GM23338 (cell line): ENCODE results near the gene ETV3. TPM values are rescaled to one million over a fixed set of nuclear protein-coding genes. Genes with fewer than 3 reads are reported as not detected.

ENCODE experiments used
- ATAC-seq: fragments of 200-7000 bp; cut with Tn5 transposase; 3 replicates; pipeline ENCODE4 v1.9.1; 2020
- DNase-seq: peaks from one replicate; pipeline ENCODE4 v3.0.0-alpha.2; 2015; ENCODE audit warnings: low spot score
- H2AFZ ChIP-seq: fragments of 200-600 bp; sonication (generic); 2 replicates; pipeline ENCODE4 v1.8.0; 2016; ENCODE audit warnings: antibody characterized with exemption, mild to moderate bottlenecking, moderate library complexity
- H3F3A ChIP-seq: fragments of 200-600 bp; sonication (generic); replicated peaks from 2 replicates; pipeline ENCODE4 v1.8.0; 2017; ENCODE audit warnings: antibody characterized with exemption, mixed run types, low read depth
- H3K27ac ChIP-seq: fragments of 200-600 bp; sonication (generic); 2 replicates; pipeline ENCODE4 v1.6.1; 2016; ENCODE audit warnings: low read depth
- H3K27me3 ChIP-seq: fragments of 200-600 bp; sonication (generic); 2 replicates; pipeline ENCODE4 v1.8.0; 2016; ENCODE audit warnings: mild to moderate bottlenecking, mixed run types, moderate library complexity; ENCODE audit not compliant: insufficient read depth
- H3K36me3 ChIP-seq: fragments of 200-600 bp; sonication (generic); 2 replicates; pipeline ENCODE4 v1.8.0; 2016; ENCODE audit warnings: mild to moderate bottlenecking; ENCODE audit not compliant: insufficient read depth
- H3K4me1 ChIP-seq: fragments of 200-600 bp; sonication (generic); 2 replicates; pipeline ENCODE4 v1.8.0; 2016; ENCODE audit warnings: mild to moderate bottlenecking, moderate library complexity; ENCODE audit not compliant: insufficient read depth
- H3K4me2 ChIP-seq: fragments of 200-600 bp; sonication (generic); 2 replicates; pipeline ENCODE4 v1.7.1; 2017; ENCODE audit warnings: mixed run types
- H3K4me3 ChIP-seq: fragments of 200-600 bp; sonication (generic); 2 replicates; pipeline ENCODE4 v1.6.1; 2016; ENCODE audit warnings: mixed run types
- H3K79me2 ChIP-seq: fragments of 200-600 bp; sonication (generic); replicated peaks from 2 replicates; pipeline ENCODE4 v1.8.0; 2017; ENCODE audit warnings: mild to moderate bottlenecking; ENCODE audit not compliant: insufficient read depth
- H3K9me2 ChIP-seq: fragments of 200-600 bp; sonication (generic); 2 replicates; pipeline ENCODE4 v1.8.0; 2017; ENCODE audit not compliant: insufficient read depth
- H4K20me1 ChIP-seq: fragments of 200-600 bp; sonication (generic); replicated peaks from 2 replicates; pipeline ENCODE4 v1.8.0; 2017; ENCODE audit warnings: mild to moderate bottlenecking; ENCODE audit not compliant: insufficient read depth
- H3K27ac Mint-ChIP-seq: 2 replicates; pipeline ENCODE4 v1.8.0; 2020; ENCODE audit warnings: inconsistent platforms, mild to moderate bottlenecking, moderate library complexity, mixed read lengths
- H3K27me3 Mint-ChIP-seq: 3 replicates; pipeline ENCODE4 v1.8.0; 2022; ENCODE audit warnings: low read depth, mild to moderate bottlenecking, moderate library complexity, mixed read lengths, inconsistent platforms; ENCODE audit not compliant: insufficient read depth, poor library complexity
- H3K36me3 Mint-ChIP-seq: 3 replicates; pipeline ENCODE4 v1.8.0; 2021; ENCODE audit warnings: low read depth, mild to moderate bottlenecking, inconsistent platforms, moderate library complexity, mixed read lengths
- H3K4me1 Mint-ChIP-seq: 3 replicates; pipeline ENCODE4 v1.8.0; 2020; ENCODE audit warnings: mild to moderate bottlenecking, inconsistent platforms, mixed read lengths
- H3K4me3 Mint-ChIP-seq: 3 replicates; pipeline ENCODE4 v1.8.0; 2021; ENCODE audit warnings: moderate library complexity, mild to moderate bottlenecking, inconsistent platforms, mixed read lengths
- H3K9me3 Mint-ChIP-seq: 3 replicates; pipeline ENCODE4 v1.8.0; 2020; ENCODE audit warnings: moderate library complexity, mild to moderate bottlenecking, inconsistent platforms, mixed read lengths
- CREB1 ChIP-seq: fragments of 250-450 bp; sonication (Bioruptor Pico); IDR thresholded peaks from 2 replicates; pipeline ENCODE4 v1.5.0; 2020; ENCODE audit warnings: low read depth, mild to moderate bottlenecking, moderate library complexity
- ETS1 ChIP-seq: IDR thresholded peaks from 2 replicates; pipeline ENCODE4 v1.6.1; 2016; ENCODE audit warnings: antibody characterized with exemption
- EZH2phosphoT487 ChIP-seq: fragments of 200-600 bp; sonication (generic); IDR thresholded peaks from one replicate; pipeline ENCODE4 v1.8.1; 2018; ENCODE audit warnings: antibody characterized with exemption; ENCODE audit not compliant: unreplicated experiment
- NANOG ChIP-seq: IDR thresholded peaks from 2 replicates; pipeline ENCODE4 v1.6.1; 2016; ENCODE audit warnings: antibody characterized with exemption, borderline replicate concordance
- POLR2AphosphoS5 ChIP-seq: IDR thresholded peaks from 2 replicates; pipeline ENCODE4 v1.6.1; 2016; ENCODE audit warnings: antibody characterized with exemption, low read depth
- REST ChIP-seq: IDR thresholded peaks from one replicate; pipeline ENCODE4 v1.6.1; 2018; ENCODE audit warnings: antibody characterized with exemption; ENCODE audit not compliant: unreplicated experiment
- ZNF462 ChIP-seq: fragments of 250-450 bp; sonication (Bioruptor Pico); IDR thresholded peaks from 2 replicates; pipeline ENCODE4 v1.5.0; 2020; ENCODE audit warnings: mild to moderate bottlenecking, moderate library complexity
- polyA plus RNA-seq: library from polyadenylated mRNA; unstranded; fragments of >200 nt; fragmentation: Nextera tagmentation; extraction: Ambion mirVana; gene quantifications from 2 replicates; pipeline ENCODE4 v1.2.1, GENCODE V29; 2016
- total RNA-seq: library from RNA; depleted of rRNA; stranded (reverse); fragments of >200 nt; shearing (Covaris generic); gene quantifications from 2 replicates; pipeline ENCODE4 v1.2.3, GENCODE V29; 2014
- TF ChIP-seq, protein P1 (sequence below), 2 experiments: fragments of 200-600 bp in 1 of 2; sonication (generic) in 1 of 2; conservative IDR thresholded peaks; 2 replicates each; pipeline versions ENCODE4 v1.5.1 to v1.6.1; 2016 to 2017; ENCODE audit warnings: antibody characterized with exemption in 2 of 2, low read depth in 2 of 2, mild to moderate bottlenecking in 2 of 2, moderate library complexity in 1 of 2

Gene ETV3
- total and polyA plus RNA-seq, 2 experiments from 2014 or later, result 8.1 to 19.6 TPM

DNA sequence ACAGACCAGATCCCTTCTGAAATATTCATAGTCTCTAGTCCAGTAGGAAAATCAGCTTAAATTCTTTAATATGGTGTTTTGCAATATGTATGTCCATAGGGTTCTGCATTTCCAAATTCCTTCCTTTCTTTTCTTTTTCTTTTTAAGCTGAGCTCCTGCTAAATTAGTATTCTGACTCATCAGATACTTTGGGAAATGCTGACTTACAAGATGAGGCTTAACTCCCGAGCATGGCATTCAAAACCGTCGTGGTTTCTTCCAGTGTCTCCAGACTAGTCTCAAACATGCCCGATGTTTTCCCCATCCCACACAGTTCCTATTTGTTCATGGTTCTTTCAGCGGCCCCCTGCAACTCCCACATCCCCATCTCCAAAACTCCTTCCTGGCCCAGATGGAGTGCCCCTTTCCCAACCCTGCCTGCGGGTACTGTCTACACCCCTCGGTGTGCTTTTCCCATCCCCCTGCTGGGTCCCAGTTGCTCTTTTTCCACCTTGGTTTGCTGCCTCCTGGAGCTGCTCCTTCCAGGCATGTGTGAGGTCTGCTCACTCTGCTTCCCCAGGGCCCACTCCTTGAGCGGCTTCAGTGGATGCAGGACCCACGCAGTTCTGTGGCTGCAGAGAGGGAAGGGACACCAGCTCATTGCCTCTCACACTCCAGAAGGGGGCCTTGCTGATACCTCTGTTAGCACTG is 19.5 kb upstream of the ETV3 start (continued):
- no peak for TF ChIP-seq ZNF462 (CRISPR knock-in tag)
- TF ChIP-seq, protein P1, sequence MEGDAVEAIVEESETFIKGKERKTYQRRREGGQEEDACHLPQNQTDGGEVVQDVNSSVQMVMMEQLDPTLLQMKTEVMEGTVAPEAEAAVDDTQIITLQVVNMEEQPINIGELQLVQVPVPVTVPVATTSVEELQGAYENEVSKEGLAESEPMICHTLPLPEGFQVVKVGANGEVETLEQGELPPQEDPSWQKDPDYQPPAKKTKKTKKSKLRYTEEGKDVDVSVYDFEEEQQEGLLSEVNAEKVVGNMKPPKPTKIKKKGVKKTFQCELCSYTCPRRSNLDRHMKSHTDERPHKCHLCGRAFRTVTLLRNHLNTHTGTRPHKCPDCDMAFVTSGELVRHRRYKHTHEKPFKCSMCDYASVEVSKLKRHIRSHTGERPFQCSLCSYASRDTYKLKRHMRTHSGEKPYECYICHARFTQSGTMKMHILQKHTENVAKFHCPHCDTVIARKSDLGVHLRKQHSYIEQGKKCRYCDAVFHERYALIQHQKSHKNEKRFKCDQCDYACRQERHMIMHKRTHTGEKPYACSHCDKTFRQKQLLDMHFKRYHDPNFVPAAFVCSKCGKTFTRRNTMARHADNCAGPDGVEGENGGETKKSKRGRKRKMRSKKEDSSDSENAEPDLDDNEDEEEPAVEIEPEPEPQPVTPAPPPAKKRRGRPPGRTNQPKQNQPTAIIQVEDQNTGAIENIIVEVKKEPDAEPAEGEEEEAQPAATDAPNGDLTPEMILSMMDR (conservative IDR thresholded peaks at IDR 0.05; ENCODE audit: low read depth in 2 of 2), result peak in 1 of 2 experiments; percentile 17; a peak in 2 of 4 replicates
- no peak for TF ChIP-seq EZH2phosphoT487

GRCh38 chr1:157156058-157156541 is 17.9 kb upstream of the ETV3 start:
- H3K36me3 Mint-ChIP-seq, result no peaks in the 10 kb centered on the region
- no peaks in the 10 kb centered on the region; the same call in 1 of the 2 replicates for H3K9me2 ChIP-seq
- no peaks in the 10 kb centered on the region for H3K9me3 Mint-ChIP-seq
- H3F3A ChIP-seq, result 0 out of 2 replicates have a peak, but pooled peaks cover under 1% of the 10 kb centered on the region
- H2AFZ ChIP-seq, result peak overlapping the region; percentile 93
- H3K4me1 ChIP-seq, result peaks cover 10% of the 10 kb centered on the region; the same call in 1 of the 2 replicates
- H3K27ac ChIP-seq, result no peak overlapping the region
- ATAC-seq (peak; percentile 82), DNase-seq (peak; percentile 93)
- no peaks in the 10 kb centered on the region for H3K36me3 ChIP-seq
- peak overlapping the region; percentile 92 for H3K27ac Mint-ChIP-seq
- peaks cover 19% of the 10 kb centered on the region for H3K27me3 Mint-ChIP-seq
- H3K27me3 ChIP-seq, result no peaks in the 10 kb centered on the region
- peak overlapping the region; percentile 40; the same call in 1 of the 2 replicates for H3K4me3 ChIP-seq
- H3K4me1 Mint-ChIP-seq, result peaks cover 51% of the 10 kb centered on the region
- no peaks in the 10 kb centered on the region for H3K79me2 ChIP-seq
- no peaks in the 10 kb centered on the region for H4K20me1 ChIP-seq
- TF ChIP-seq REST (no peak), NANOG (no peak), POLR2AphosphoS5 (no peak), CREB1 (no peak), ETS1 (no peak)
- TF ChIP-seq, protein P1 (conservative IDR thresholded peaks at IDR 0.05; ENCODE audit: low read depth in 2 of 2), result peak; percentile 91 to 94
- peak overlapping the region; percentile 77 for H3K4me2 ChIP-seq
- peak overlapping the region; percentile 47; the same call in 2 of the 3 replicates for H3K4me3 Mint-ChIP-seq
